Endothelial cell of umbilical vein (primary cell): ENCODE measurements around the gene CMC2. TPM values are rescaled to one million over a fixed set of nuclear protein-coding genes. Genes with fewer than 3 reads are reported as not detected.
A peak's percentile ranks its signal among the peaks of the same experiment; 100 is the strongest.

Experiments
- BruUV-seq: library from RNA; stranded (reverse); fragments of 400-500 nt; replicated peaks from 2 replicates; lab custom pipeline; 2021; lab: Mats Ljungman, UMichigan
- CTCF ChIA-PET: fragments of 300-600, 350-600 bp; sonication (Branson Sonifier 250); formaldehyde crosslinking; loops from one replicate; lab custom pipeline; 2021; ENCODE audit warnings: antibody characterized with exemption, inconsistent platforms; lab: Charles Lee
- POLR2A ChIA-PET: fragments of 300-600, 350-600 bp; sonication (Branson Sonifier 250); formaldehyde crosslinking; loops from one replicate; lab custom pipeline; 2021; ENCODE audit warnings: antibody characterized with exemption, inconsistent platforms; lab: Charles Lee
- DNase-seq: peaks from one replicate; pipeline ENCODE4 v3.0.0-alpha.2; 2011; ENCODE audit warnings: low read depth, low spot score
- FAIRE-seq: peaks from 2 replicates; lab custom pipeline; 2011; peaks lifted over from hg19 to GRCh38; lab: Jason Lieb, UNC
- H2AFZ ChIP-seq: 2 replicates; pipeline ENCODE4 v1.6.0; 2012; ENCODE audit warnings: low read depth, low read length, control low read depth, inconsistent platforms
- H3K27ac ChIP-seq: 2 replicates; pipeline ENCODE4 v1.5.1; 2011; ENCODE audit warnings: low read depth, mild to moderate bottlenecking, control low read depth, low read length, moderate library complexity; ENCODE audit not compliant: insufficient read depth
- H3K27me3 ChIP-seq, 2 experiments: 2 replicates each; pipeline versions ENCODE4 v1.6.0 to v1.6.1; 2011; ENCODE audit warnings: low read length in 2 of 2, mixed read lengths in 1 of 2; ENCODE audit not compliant: control insufficient read depth in 2 of 2, insufficient read depth in 2 of 2
- H3K36me3 ChIP-seq, 2 experiments: 2 replicates in 1 of 2; 3 replicates in 1 of 2; pipeline ENCODE4 v1.5.1; 2011; ENCODE audit warnings: low read length in 2 of 2, mild to moderate bottlenecking in 1 of 2, moderate library complexity in 1 of 2; ENCODE audit not compliant: control insufficient read depth in 2 of 2, insufficient read depth in 2 of 2; ENCODE audit errors: extremely low read depth in 1 of 2
- H3K4me1 ChIP-seq: 3 replicates; pipeline ENCODE4 v1.5.1; 2011; ENCODE audit warnings: mild to moderate bottlenecking, low read length; ENCODE audit not compliant: control insufficient read depth, insufficient read depth; ENCODE audit errors: extremely low read depth
- H3K4me2 ChIP-seq: 2 replicates; pipeline ENCODE4 v1.6.1; 2011; ENCODE audit warnings: low read length, control low read depth, mixed read lengths; ENCODE audit not compliant: insufficient read depth
- H3K4me3 ChIP-seq, 3 experiments: fragments of 200-600 bp in 1 of 3; sonication (generic), shearing (Covaris generic) in 1 of 3; replicated peaks in 1 of 3; 2 replicates each; pipeline ENCODE4 v1.5.1; 2011 to 2016; ENCODE audit warnings: control low read depth in 3 of 3, low read length in 3 of 3, mild to moderate bottlenecking in 2 of 3, inconsistent platforms in 1 of 3, low read depth in 1 of 3, moderate library complexity in 1 of 3; ENCODE audit not compliant: insufficient read depth in 1 of 3
- H3K79me2 ChIP-seq: 2 replicates; pipeline ENCODE4 v1.6.0; 2012; ENCODE audit warnings: low read length, inconsistent platforms; ENCODE audit not compliant: control insufficient read depth, insufficient read depth
- H3K9ac ChIP-seq: replicated peaks from 2 replicates; pipeline ENCODE3; 2011; ENCODE audit warnings: low read length, control low read depth; ENCODE audit not compliant: insufficient read depth; ENCODE audit errors: extremely low read depth
- H3K9me1 ChIP-seq: replicated peaks from 3 replicates; pipeline ENCODE4 v1.6.0; 2011; ENCODE audit warnings: mild to moderate bottlenecking, low read length; ENCODE audit not compliant: control insufficient read depth, insufficient read depth; ENCODE audit errors: extremely low read depth
- H3K9me3 ChIP-seq: replicated peaks from 2 replicates; pipeline ENCODE4 v1.5.1; 2012; ENCODE audit warnings: low read length, inconsistent platforms; ENCODE audit not compliant: control insufficient read depth, insufficient read depth
- H4K20me1 ChIP-seq: replicated peaks from 2 replicates; pipeline ENCODE3; 2011; ENCODE audit warnings: mild to moderate bottlenecking, low read length; ENCODE audit not compliant: control insufficient read depth, insufficient read depth; ENCODE audit errors: extremely low read depth
- EZH2 ChIP-seq: IDR thresholded peaks from 2 replicates; pipeline ENCODE4 v1.6.1; 2012; ENCODE audit warnings: borderline replicate concordance, low read depth, mild to moderate bottlenecking, moderate library complexity, low read length, inconsistent platforms; ENCODE audit not compliant: severe bottlenecking
- FOS ChIP-seq: IDR thresholded peaks from 2 replicates; pipeline ENCODE4 v1.6.1; 2011; ENCODE audit warnings: mild to moderate bottlenecking, low read length, moderate library complexity, borderline replicate concordance; ENCODE audit not compliant: insufficient read depth
- GATA2 ChIP-seq: IDR thresholded peaks from 2 replicates; pipeline ENCODE4 v1.7.0; 2011; ENCODE audit warnings: low read depth, mild to moderate bottlenecking, moderate library complexity, mixed read lengths, low read length; ENCODE audit not compliant: insufficient read length, insufficient read depth
- JUN ChIP-seq: IDR thresholded peaks from 2 replicates; pipeline ENCODE4 v1.6.1; 2011; ENCODE audit warnings: borderline replicate concordance, low read depth; ENCODE audit not compliant: insufficient read length, insufficient read depth
- MYC ChIP-seq: IDR thresholded peaks from one replicate; pipeline ENCODE4 v1.6.1; 2011; ENCODE audit warnings: mild to moderate bottlenecking, low read depth, low read length
- POLR2A ChIP-seq: IDR thresholded peaks from 2 replicates; pipeline ENCODE4 v1.6.1; 2012; ENCODE audit warnings: low read depth, mild to moderate bottlenecking, control low read depth, low read length
- POLR2AphosphoS5 ChIP-seq: IDR thresholded peaks from 2 replicates; pipeline ENCODE4 v1.6.1; 2012; ENCODE audit warnings: low read depth, mild to moderate bottlenecking, control low read depth, low read length, moderate library complexity; ENCODE audit not compliant: insufficient read depth
- dilution Hi-C: fragments of 300-500 bp; cut with MboI; formaldehyde crosslinking; loops from one replicate; pipeline ENCODE4 v1.15.0; 2019; ENCODE audit warnings: low sequenced_read_pairs; ENCODE audit not compliant: extremely low pct_ligation_motif_present
- intact Hi-C: fragments of 100-400 bp; cut with micrococcal nuclease; formaldehyde crosslinking; loops from one replicate; pipeline ENCODE4 v1.10.0; 2022
- polyA plus RNA-seq, 4 experiments: library from polyadenylated mRNA; depleted of rRNA in 3 of 4; stranded (reverse) in 3 of 4; unstranded in 1 of 4; fragments of >200 nt; gene quantifications; 2 replicates each; pipeline versions ENCODE4 v1.2.1 to v1.2.3, GENCODE V29; 2011 to 2012; ENCODE audit warnings: missing spikeins in 1 of 4
- total RNA-seq: library from RNA; stranded (reverse); gene quantifications from 2 replicates; pipeline ENCODE4 v1.2.3, GENCODE V29; 2021
- TF ChIP-seq, protein P1 (sequence below): IDR thresholded peaks from 2 replicates; pipeline ENCODE4 v1.6.1; 2011; ENCODE audit not compliant: insufficient read depth, insufficient read length

CMC2 gene
- total and polyA plus RNA-seq, 2 donors (not counting 3 experiments of a cell fraction or from before 2014, with no cell fraction given), result 97.8 to 216 TPM

- intact Hi-C loops, result loop anchor here (1.0 kb wide), 1 partner anchor 8 kb away; no protein-coding TSS in a partner anchor
- Histone ChIP-seq H3K9ac (no peak overlapping the region), H3K4me2 (no peak overlapping the region), H3K9me1 (no peaks in the 10 kb centered on the region), H3K27ac (no peak overlapping the region), H3K4me1 (peaks cover 12% of the 10 kb centered on the region), H3K79me2 (peaks cover 41% of the 10 kb centered on the region), H3K9me3 (no peaks in the 10 kb centered on the region), H3K36me3 (no peaks in the 10 kb centered on the region), H4K20me1 (no peaks in the 10 kb centered on the region), H2AFZ (no peak overlapping the region), H3K27me3 (no peaks in the 10 kb centered on the region), H3K4me3 (no peak overlapping the region)
- DNase-seq (peak; percentile 61), FAIRE-seq (no peak)
- dilution Hi-C loops, result no loop called here
- TF ChIP-seq POLR2A (no peak), POLR2AphosphoS5 (no peak), JUN (no peak), GATA2 (no peak), FOS (no peak), MYC (no peak), EZH2 (no peak)
- TF ChIP-seq, protein P1, sequence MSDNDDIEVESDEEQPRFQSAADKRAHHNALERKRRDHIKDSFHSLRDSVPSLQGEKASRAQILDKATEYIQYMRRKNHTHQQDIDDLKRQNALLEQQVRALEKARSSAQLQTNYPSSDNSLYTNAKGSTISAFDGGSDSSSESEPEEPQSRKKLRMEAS, result no peak
- ChIA-PET POLR2A (no interaction called here), CTCF (interaction anchor here (0.9 to 2.5 kb wide), 10 partner anchors 9 to 61 kb away, joined by 3 to 18 read pairs (median 4); partner anchors contain the start of gene ATMIN)
- BruUV-seq, result no TSS peak
Observed at GRCh38 chr16:80985611-80986010, 21.1 kb downstream of the CMC2 start.
